HG02970 (cell line): ENCODE results near the gene NKAPL.

ENCODE experiments used
- ATAC-seq: cut with Tn5 transposase; IDR thresholded peaks from one replicate; pipeline ENCODE4 v1.9.1; 2021; ENCODE audit warnings: mild to moderate bottlenecking, moderate library complexity, moderate number of reproducible peaks; ENCODE audit not compliant: unreplicated experiment, low FRiP score

The NKAPL gene

GRCh38 chr6:28258877-28259777 is at the start of gene NKAPL:
Gene NKAPL (plus strand): TSS chr6:28259297. CDS start chr6:28259372, 75 bp downstream.
- no peak for ATAC-seq

GRCh38 chr6:28209753-28210535 is 49.2 kb upstream of the NKAPL start:
- no peak for ATAC-seq

- ATAC-seq: no peak
These were observed 47.1 kb upstream of the NKAPL start for GRCh38 chr6:28211840-28212509.

GRCh38 chr6:28212510-28213212 is 46.4 kb upstream of the NKAPL start:
- no peak for ATAC-seq

- no peak for ATAC-seq
These were observed 45.9 kb upstream of the NKAPL start for GRCh38 chr6:28213213-28213523.

- ATAC-seq: no peak
These were observed 43.7 kb upstream of the NKAPL start for GRCh38 chr6:28215425-28215824.

- ATAC-seq: no peak
These were observed 41.2 kb upstream of the NKAPL start for GRCh38 chr6:28217890-28218289.

- no peak for ATAC-seq
These were observed 40.5 kb upstream of the NKAPL start for GRCh38 chr6:28218312-28219248.

GRCh38 chr6:28220257-28221133 is 38.6 kb upstream of the NKAPL start:
- no peak for ATAC-seq

- ATAC-seq: no peak
These were observed 34.7 kb upstream of the NKAPL start for GRCh38 chr6:28224131-28225055.

- ATAC-seq: peak; percentile 75
These were observed 33.9 kb upstream of the NKAPL start, which contains the start of gene ZSCAN9 for GRCh38 chr6:28225056-28225834. Gene ZSCAN9 (plus strand): TSS chr6:28225275. CDS start chr6:28227085, 1,810 bp downstream.

GRCh38 chr6:28226460-28226859 is 32.6 kb upstream of the NKAPL start:
- no peak for ATAC-seq

- ATAC-seq: no peak
These were observed 26.3 kb upstream of the NKAPL start for GRCh38 chr6:28232785-28233184.

- no peak for ATAC-seq
These were observed 23.1 kb upstream of the NKAPL start for GRCh38 chr6:28235912-28236452.

GRCh38 chr6:28239636-28240035 is 19.5 kb upstream of the NKAPL start:
- ATAC-seq: no peak

GRCh38 chr6:28240471-28240870 is 18.6 kb upstream of the NKAPL start:
- ATAC-seq: no peak
